Neural cell (in vitro differentiated cells): ENCODE results near the gene NT5C2. TPM values are rescaled to one million over a fixed set of nuclear protein-coding genes. Genes with fewer than 3 reads are reported as not detected.

ENCODE experiments used
- H2AFZ ChIP-seq: fragments of 200-600, 300-800 bp; sonication (generic), shearing (Covaris generic); 2 replicates; pipeline ENCODE4 v1.6.0; 2014; ENCODE audit warnings: low read depth, mild to moderate bottlenecking, antibody characterized with exemption, low read length, moderate library complexity
- H3F3A ChIP-seq: fragments of 200-600 bp; shearing (Covaris generic); 2 replicates; pipeline ENCODE4 v1.6.1; 2016; ENCODE audit warnings: mild to moderate bottlenecking, moderate library complexity, mixed read lengths, antibody characterized with exemption, low read length; ENCODE audit not compliant: insufficient read depth, poor library complexity, severe bottlenecking
- H3K27ac ChIP-seq: fragments of 200-600, 300-800 bp; sonication (generic), shearing (Covaris generic); 2 replicates; pipeline ENCODE4 v1.5.1; 2014; ENCODE audit warnings: mild to moderate bottlenecking, low read length, moderate library complexity
- H3K27me3 ChIP-seq: fragments of 300-800, 200-600 bp; sonication (generic), shearing (Covaris generic); 2 replicates; pipeline ENCODE4 v1.6.0; 2014; ENCODE audit warnings: mild to moderate bottlenecking, low read depth, low read length, moderate library complexity; ENCODE audit not compliant: insufficient read depth
- H3K36me3 ChIP-seq: fragments of 300-800, 200-600 bp; sonication (generic), shearing (Covaris generic); 2 replicates; pipeline ENCODE4 v1.5.1; 2014; ENCODE audit warnings: mild to moderate bottlenecking, antibody characterized with exemption, low read length, moderate library complexity; ENCODE audit not compliant: insufficient read depth
- H3K4me2 ChIP-seq: fragments of 300-800, 200-600 bp; sonication (generic), shearing (Covaris generic); 2 replicates; pipeline ENCODE4 v1.6.0; 2014; ENCODE audit warnings: mild to moderate bottlenecking, low read length
- H3K4me3 ChIP-seq: fragments of 300-800, 200-600 bp; sonication (generic), shearing (Covaris generic); 2 replicates; pipeline ENCODE4 v1.5.1; 2014; ENCODE audit warnings: mild to moderate bottlenecking, low read length, moderate library complexity
- H3K79me2 ChIP-seq: fragments of 200-600 bp; shearing (Covaris generic); replicated peaks from 2 replicates; pipeline ENCODE4 v1.6.0; 2014; ENCODE audit warnings: mild to moderate bottlenecking, low read length, moderate library complexity; ENCODE audit not compliant: insufficient read depth
- H3K9ac ChIP-seq: fragments of 300-800, 200-600 bp; sonication (generic), shearing (Covaris generic); 2 replicates; pipeline ENCODE4 v1.6.1; 2016; ENCODE audit warnings: mild to moderate bottlenecking, low read length, mixed read lengths
- H3K9me2 ChIP-seq: fragments of 200-600 bp; shearing (Covaris generic); 2 replicates; pipeline ENCODE4 v1.6.1; 2016; ENCODE audit warnings: mild to moderate bottlenecking, low read length, mixed read lengths; ENCODE audit not compliant: insufficient read depth
- H3K9me3 ChIP-seq: fragments of 200-600, 300-800 bp; sonication (generic), shearing (Covaris generic); 2 replicates; pipeline ENCODE4 v1.6.1; 2016; ENCODE audit warnings: mild to moderate bottlenecking, mixed run types, low read length, moderate library complexity, mixed read lengths
- H4K20me1 ChIP-seq: fragments of 200-600 bp; shearing (Covaris generic); 2 replicates; pipeline ENCODE4 v1.6.1; 2016; ENCODE audit warnings: mild to moderate bottlenecking, mixed run types; ENCODE audit not compliant: insufficient read depth
- CTCF ChIP-seq: fragments of 450-650 bp; IDR thresholded peaks from 2 replicates; pipeline ENCODE4 v1.5.1; 2014; ENCODE audit warnings: antibody characterized with exemption, mild to moderate bottlenecking, moderate library complexity; ENCODE audit not compliant: poor library complexity, severe bottlenecking
- EP300 ChIP-seq: fragments of 450-650 bp; conservative IDR thresholded peaks from 2 replicates; pipeline ENCODE4 v1.6.1; 2014; ENCODE audit warnings: antibody characterized with exemption, mild to moderate bottlenecking, moderate library complexity; ENCODE audit not compliant: poor library complexity, severe bottlenecking
- EZH2 ChIP-seq: fragments of 200-600, 300-800 bp; shearing (Covaris generic), sonication (generic); IDR thresholded peaks from 2 replicates; pipeline ENCODE4 v1.6.1; 2014; ENCODE audit warnings: antibody characterized with exemption, low read length, borderline replicate concordance, mild to moderate bottlenecking; ENCODE audit not compliant: insufficient read depth, poor library complexity, severe bottlenecking
- MXI1 ChIP-seq: fragments of 450-650 bp; conservative IDR thresholded peaks from 2 replicates; pipeline ENCODE4 v1.6.1; 2014; ENCODE audit warnings: antibody characterized with exemption, mild to moderate bottlenecking; ENCODE audit not compliant: poor library complexity, severe bottlenecking
- POLR2AphosphoS5 ChIP-seq: IDR thresholded peaks from 2 replicates; pipeline ENCODE4 v1.6.1; 2012
- RAD21 ChIP-seq: fragments of 450-650 bp; conservative IDR thresholded peaks from 2 replicates; pipeline ENCODE4 v1.6.1; 2014; ENCODE audit warnings: antibody characterized with exemption, mild to moderate bottlenecking, moderate library complexity
- REST ChIP-seq: IDR thresholded peaks from 2 replicates; pipeline ENCODE4 v1.6.1; 2012; ENCODE audit warnings: borderline replicate concordance
- SMC3 ChIP-seq: fragments of 450-650 bp; conservative IDR thresholded peaks from 2 replicates; pipeline ENCODE4 v1.6.1; 2014; ENCODE audit warnings: antibody characterized with exemption, mild to moderate bottlenecking, moderate library complexity; ENCODE audit not compliant: poor library complexity
- TAF1 ChIP-seq: IDR thresholded peaks from 2 replicates; pipeline ENCODE4 v1.6.1; 2012; ENCODE audit warnings: low read depth
- polyA plus RNA-seq: library from polyadenylated mRNA; depleted of rRNA; stranded (reverse); fragments of >200 nt; gene quantifications from 2 replicates; pipeline ENCODE4 v1.2.3, GENCODE V29; 2014

NT5C2 gene
- polyA plus RNA-seq, 1 donor from 2014 or later: 190 TPM

- H3K27ac ChIP-seq: no peak overlapping the region
- H3K4me2 ChIP-seq: no peak overlapping the region
- no peaks in the 10 kb centered on the region for H3K9me2 ChIP-seq
- H3K27me3 ChIP-seq: no peaks in the 10 kb centered on the region
- TF ChIP-seq SMC3: no peak
- no peak for TF ChIP-seq RAD21
- TF ChIP-seq POLR2AphosphoS5: no peak
- no peak for TF ChIP-seq MXI1
- no peak for TF ChIP-seq TAF1
- TF ChIP-seq EZH2: no peak
- TF ChIP-seq EP300: no peak
- no peak for TF ChIP-seq REST
- no peak for TF ChIP-seq CTCF
- no peak overlapping the region for H2AFZ ChIP-seq
- H3F3A ChIP-seq: no peaks in the 10 kb centered on the region
- no peaks in the 10 kb centered on the region for H3K9me3 ChIP-seq
- no peak overlapping the region for H3K9ac ChIP-seq
- H4K20me1 ChIP-seq: no peaks in the 10 kb centered on the region
- no peaks in the 10 kb centered on the region for H3K79me2 ChIP-seq
- H3K4me3 ChIP-seq: no peak overlapping the region
- H3K36me3 ChIP-seq: peaks cover 6% of the 10 kb centered on the region
Measured at GRCh38 chr10:103155471-103156085, 37.5 kb downstream of the NT5C2 start.

- Histone ChIP-seq H3F3A (no peaks in the 10 kb centered on the region), H3K9me2 (no peaks in the 10 kb centered on the region), H3K27me3 (no peaks in the 10 kb centered on the region), H4K20me1 (no peaks in the 10 kb centered on the region), H3K9me3 (no peaks in the 10 kb centered on the region), H3K27ac (no peak overlapping the region), H3K4me3 (no peak overlapping the region), H3K4me2 (no peak overlapping the region), H3K9ac (no peak overlapping the region), H2AFZ (no peak overlapping the region), H3K36me3 (peaks cover 5% of the 10 kb centered on the region), H3K79me2 (peaks cover 3% of the 10 kb centered on the region)
- TF ChIP-seq MXI1: no peak
- no peak for TF ChIP-seq EP300
- no peak for TF ChIP-seq SMC3
- TF ChIP-seq REST: no peak
- TF ChIP-seq CTCF: no peak
- no peak for TF ChIP-seq POLR2AphosphoS5
- no peak for TF ChIP-seq TAF1
- TF ChIP-seq RAD21: no peak
- no peak for TF ChIP-seq EZH2
Measured at GRCh38 chr10:103154521-103155299, 38.4 kb downstream of the NT5C2 start.
